HG02610 (cell line): Measurements from ENCODE around the gene PABPN1L.

Experiments
- ATAC-seq: cut with Tn5 transposase; IDR thresholded peaks from one replicate; pipeline ENCODE4 v1.9.1; 2021; ENCODE audit warnings: mild to moderate bottlenecking, moderate library complexity; ENCODE audit not compliant: unreplicated experiment

Gene PABPN1L, protein sequence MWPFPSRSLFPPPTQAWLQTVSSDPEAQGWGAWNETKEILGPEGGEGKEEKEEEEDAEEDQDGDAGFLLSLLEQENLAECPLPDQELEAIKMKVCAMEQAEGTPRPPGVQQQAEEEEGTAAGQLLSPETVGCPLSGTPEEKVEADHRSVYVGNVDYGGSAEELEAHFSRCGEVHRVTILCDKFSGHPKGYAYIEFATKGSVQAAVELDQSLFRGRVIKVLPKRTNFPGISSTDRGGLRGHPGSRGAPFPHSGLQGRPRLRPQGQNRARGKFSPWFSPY

GRCh38 chr16:88866151-88866920 lies at the start of gene PABPN1L:
Gene PABPN1L, minus strand, starts transcription at chr16:88866660. Its CDS starts 54 bp downstream, at chr16:88866606.
- no peak for ATAC-seq

DNA sequence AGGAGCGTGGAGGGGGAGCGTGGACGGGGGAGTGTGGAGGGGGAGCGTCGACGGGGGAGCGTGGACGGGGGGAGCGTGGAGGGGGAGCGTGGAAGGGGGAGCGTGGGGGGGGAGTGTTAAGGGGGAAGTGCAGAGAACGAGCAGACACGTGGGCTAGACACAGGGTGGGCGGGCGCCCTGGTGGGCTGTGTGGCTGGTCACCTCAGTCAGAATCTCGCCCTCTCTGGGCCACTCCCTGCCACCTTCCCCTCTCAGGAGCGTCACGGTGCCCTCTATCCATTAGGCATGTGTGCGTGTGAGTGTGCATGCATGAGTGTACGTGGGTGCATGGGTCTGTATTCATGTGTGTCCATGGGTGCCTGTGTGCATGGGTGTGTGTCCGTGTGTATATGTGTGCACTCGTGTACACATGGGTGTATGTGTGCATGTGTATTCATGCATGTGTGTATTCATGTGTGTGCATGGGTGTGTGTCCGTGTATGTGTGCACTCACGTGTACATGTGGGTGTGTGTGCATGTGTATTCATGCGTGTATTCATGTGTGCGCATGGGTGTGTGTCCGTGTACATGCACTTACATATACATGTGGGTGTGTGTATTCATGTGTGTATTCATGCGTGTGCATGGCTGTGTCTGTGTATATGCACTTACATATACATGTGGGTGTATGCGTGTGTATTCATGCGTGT lies 49.3 kb upstream of the PABPN1L start:
- no peak for ATAC-seq

DNA sequence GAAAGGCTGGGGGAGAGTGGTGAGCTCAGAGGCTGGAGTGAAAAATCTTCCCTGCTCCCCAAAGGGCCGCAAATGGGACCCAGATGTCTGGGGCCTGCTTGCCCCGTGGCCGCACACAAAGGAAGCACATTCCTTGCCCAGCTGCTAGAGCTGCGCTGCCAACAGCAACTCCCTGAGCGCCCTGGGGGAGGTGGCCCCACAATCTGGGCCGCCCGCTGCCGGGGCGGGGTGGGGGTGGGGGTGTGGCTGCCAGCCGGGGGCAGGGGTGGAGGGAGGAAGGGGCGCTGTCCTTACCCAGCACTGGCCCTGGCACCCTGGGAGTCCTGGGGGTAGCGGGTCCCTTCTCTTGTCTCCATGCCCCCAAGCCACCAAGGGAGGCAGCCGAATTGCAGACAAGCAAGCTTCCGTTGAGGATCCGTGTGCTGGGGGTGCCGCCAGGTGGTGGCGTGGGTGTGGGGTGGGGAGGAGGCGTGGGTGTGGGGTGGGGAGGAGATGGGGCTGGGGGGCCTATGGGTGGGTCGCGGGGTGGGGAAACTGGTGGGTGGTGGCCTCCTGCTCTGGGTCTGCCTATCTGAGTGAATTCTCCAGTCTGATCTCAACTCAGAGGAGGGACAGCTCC lies 48.4 kb upstream of the PABPN1L start:
- no peak for ATAC-seq

- ATAC-seq: no peak
Observed at GRCh38 chr16:88913870-88914269, 47.4 kb upstream of the PABPN1L start.

DNA sequence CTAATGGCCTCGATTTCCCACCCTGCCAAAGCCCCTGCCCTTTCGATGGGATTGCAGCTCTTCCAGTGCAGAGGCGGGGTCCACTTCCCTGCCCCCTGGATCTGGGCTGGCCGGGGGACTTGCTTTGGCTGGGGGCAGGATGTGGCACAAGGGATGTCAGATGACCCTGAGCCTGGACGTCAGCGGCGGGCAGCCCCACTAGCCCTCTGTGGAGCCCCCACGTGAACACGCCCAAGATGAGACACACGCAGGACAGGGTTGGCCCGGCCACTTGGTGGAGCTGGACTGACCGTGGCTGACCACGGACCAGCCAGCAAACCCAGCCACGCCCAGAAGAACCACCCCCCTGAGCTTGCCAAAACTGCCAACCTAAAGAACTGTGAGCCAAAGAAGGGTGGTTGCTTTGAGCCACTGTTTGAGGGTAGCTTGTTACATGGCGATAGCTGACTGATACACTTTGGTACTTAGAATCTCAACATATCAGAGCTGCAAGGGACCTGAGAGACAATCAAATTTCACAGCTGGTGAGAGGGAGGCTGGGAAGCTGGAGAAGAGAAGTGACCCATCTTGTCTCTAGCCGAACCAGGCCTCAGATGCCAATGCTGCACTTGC lies 46.6 kb upstream of the PABPN1L start:
- no peak for ATAC-seq

DNA sequence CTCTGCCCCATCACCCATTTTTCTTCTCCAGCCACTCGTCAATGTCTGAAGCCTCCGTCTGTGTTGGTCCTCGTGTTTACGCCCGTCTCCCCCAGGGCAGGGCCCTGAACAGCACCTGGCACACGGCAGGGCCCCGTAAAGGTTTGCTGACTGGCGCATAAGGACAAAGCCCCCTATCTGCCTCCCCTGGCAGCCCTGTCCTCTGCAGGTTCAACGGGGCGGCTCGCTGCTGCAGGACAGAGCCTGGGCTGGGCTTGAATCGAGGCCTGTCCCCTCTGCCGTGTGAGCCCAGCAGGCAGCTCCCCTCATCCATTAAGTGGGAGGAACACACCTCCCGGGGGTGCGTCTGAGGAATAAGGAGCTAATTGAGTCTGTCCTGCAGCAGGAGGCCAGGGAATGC lies 46.1 kb upstream of the PABPN1L start:
- ATAC-seq: no peak

- ATAC-seq: no peak
Observed at GRCh38 chr16:88911946-88912310, 45.5 kb upstream of the PABPN1L start.

DNA sequence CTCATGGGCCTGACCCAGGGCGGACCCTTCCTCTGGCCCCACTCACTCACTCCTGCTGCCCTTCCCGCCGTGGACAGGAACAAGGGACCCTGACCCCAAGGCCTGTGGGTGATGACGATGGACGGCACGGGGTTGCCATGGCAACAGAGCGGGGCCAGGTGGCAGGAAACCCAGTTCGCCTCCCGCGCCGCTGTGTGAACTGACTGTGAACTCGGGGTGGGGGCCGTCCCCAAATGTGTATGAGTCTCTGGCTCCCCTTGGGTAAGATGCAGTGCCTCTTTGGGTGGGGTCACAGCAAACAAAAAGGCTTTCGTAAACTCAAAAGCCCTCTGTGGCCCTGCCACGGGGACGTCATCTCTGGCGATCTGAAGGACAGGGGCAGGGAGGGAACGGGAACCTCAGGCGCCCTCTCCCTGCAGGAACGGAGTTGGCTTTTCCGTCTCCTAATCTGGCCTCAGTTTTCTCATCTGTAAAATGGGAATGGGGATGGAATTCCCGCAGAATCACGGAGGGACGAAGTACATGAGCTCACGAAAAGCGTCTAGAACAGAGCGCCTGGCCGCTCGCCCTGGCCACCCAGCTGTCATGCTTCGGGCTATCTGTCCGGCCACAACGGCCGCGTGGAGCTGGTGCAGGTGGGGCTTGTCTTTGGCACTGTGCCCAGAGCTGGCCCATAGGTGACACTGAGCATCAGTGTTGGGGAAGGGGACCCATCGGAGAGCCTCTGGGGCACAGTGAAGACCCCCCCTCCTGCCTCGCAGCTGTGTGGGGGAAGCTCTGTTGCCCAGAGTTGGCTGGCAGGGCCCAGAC lies 44.9 kb upstream of the PABPN1L start:
- ATAC-seq: no peak

GRCh38 chr16:88910284-88911135 lies 44.0 kb upstream of the PABPN1L start:
- no peak for ATAC-seq

DNA sequence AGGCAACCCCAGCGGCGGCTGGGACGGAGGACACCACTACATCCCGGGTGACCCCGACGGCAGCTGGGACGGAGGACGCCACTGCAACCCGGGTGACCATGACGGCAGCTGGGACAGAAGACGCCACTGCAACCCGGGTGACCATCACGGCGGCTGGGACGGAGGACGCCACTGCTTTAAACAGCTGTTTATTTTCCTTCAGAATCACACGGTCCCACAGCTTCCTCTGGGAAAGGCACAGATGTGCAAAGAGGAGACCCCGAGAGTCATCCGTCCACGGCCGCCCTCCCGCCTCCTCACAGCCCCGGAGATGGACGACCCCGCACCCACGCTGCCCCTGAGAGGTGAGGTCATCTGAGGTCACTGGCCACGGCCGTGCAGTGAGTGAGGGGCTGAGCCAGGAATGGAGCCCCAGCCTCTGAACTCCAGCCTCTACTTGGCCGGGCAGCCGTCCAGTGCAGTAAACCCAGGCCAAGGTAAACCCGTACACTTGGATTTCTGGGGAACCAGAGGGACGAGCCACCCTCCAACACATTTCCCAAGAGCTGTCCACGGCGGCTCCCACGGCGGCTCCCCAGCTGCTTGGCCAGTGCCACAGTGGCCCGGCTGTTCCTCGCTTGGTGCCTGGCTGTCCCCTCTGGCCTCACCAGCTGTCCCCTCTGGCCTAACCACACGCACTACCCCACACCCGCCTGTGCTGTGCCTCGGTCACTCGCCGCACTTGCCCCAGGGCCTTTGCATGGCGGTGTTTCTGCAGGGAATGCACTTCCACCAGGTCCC lies 43.2 kb upstream of the PABPN1L start:
- no peak for ATAC-seq

DNA sequence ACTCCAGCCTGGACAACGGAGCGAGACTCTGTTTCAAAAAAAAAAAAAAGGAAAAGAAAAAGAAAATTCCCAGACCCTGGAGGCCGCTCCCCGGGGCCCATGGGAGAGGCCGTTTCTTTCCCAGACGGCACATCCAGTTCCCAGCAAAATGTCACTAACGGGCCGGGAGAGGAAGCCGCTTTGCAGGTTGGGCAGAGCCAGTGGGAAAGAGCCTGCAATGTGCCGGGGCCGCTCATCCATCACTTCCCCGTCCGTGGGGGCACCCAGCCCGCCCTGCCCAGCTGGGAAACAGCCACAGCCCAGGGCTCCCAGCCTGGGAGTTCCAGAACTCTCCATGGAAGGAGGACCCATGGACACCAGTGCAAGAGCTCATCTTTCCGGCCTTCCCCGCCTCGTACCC lies 41.8 kb upstream of the PABPN1L start:
- no peak for ATAC-seq

GRCh38 chr16:88907768-88908167 lies 41.3 kb upstream of the PABPN1L start:
- ATAC-seq: no peak

DNA sequence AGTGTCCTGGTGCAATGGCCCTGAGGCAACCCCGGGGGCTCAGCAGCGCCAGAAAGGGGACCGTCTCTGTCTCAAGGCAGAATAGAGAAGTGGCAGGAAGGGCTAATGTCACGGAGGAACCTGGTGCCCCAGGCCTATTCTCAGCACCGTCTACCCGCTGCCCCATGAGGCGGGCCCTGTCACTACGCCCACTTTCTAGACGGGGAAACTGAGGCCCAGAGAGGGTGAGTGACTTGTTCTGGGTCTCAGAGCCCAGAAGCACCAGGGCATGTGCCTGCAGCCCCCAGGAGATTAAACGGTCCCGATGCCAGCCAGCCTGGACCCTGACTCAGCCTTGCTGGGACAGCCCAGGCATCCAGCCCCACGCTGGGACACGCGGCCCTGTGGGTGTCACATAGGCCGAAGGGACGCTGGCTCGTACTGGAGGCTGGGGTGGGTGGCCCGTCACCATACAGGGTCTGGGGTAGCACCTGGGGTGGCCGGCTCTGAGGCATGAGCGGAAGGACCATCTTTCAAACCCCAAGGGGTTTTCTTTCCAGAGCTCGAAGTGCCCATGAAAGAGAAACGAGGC lies 40.2 kb upstream of the PABPN1L start:
- no peak for ATAC-seq

GRCh38 chr16:88906020-88906419 lies 39.6 kb upstream of the PABPN1L start:
- no peak for ATAC-seq

DNA sequence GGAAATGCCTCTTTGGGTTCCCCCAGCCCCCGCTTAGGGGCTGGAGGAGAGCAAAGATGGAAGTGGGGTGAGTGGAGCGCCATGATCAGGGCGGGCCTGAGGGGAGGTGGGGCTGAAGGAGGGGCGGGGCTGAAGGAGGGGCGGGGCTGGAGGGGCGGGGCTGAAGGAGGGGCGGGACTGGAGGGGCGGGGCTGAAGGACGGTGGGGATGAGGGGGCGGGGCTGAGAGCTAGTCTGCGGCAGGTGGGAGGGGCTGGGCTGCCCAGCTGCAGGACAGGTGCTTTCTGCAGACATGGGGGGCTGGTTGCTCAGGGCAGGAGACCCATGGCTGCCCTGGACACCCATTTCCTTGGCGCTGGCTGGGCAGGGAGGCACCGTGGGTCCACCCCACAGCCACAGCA lies 39.1 kb upstream of the PABPN1L start:
- no peak for ATAC-seq

DNA sequence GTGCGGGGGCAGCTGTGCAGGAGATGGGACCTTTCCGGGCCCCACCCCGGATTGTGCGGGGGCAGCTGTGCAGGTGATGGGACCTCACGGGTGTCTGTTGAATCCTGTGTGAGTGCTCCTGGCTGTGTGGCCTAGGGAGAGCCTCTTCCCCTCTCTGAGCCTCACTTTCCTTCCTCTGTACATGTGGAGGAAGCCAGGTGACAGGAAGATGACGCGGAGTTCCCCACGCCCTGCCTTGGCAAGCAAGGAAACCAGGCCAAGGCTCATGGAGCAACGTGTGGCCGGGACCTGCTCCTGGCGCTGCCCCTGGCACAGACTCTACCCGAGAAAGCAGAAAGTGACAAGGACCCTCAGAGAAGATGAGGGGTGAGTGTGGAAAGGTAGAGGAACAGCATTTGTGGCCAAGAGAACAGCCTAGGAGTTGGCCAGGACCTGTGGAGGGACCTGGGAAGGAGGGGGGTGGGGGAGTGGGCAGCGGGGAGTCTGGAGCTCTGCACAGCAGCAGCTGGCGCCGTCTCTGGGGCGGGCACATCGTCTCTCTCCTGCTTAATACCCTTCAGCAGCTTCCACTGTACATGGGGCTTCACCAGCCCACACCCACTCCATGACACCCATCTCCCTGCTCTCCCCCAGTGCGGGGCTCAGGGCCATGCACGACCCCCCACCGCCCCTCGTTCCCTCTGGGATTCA lies 38.4 kb upstream of the PABPN1L start:
- ATAC-seq: no peak

DNA sequence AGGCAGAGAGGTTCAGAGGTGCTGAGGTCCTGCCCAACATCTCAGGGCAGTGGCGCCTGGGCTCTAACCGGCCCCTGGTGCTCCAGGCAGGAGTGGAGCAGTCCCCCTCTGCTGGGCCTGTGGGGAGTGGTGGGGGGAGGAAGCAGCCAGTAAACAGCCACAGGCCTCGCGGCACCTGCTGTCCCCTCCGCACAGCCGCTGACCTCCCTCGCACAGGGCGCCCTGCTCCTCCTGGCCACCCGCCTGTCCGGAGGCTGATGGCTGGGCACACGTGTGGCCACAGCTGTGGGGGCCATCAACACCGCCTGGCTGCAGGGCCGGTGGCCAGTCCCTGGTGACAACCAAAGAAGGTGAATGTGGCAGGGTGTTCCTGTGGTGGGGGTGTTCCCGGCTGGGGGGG lies 36.8 kb upstream of the PABPN1L start:
- ATAC-seq: no peak

GRCh38 chr16:88902744-88903143 lies 36.3 kb upstream of the PABPN1L start:
- ATAC-seq: no peak
